Hippocampal formation (tissue), 2 donors: ENCODE measurements around the gene TIAM2.

ENCODE experiments used
- DNase-seq, 2 donors: peaks; one replicate each; lab custom pipeline; 2025; lab: John Stamatoyannopoulos, UW

The TIAM2 gene

GRCh38 chr6:155026022-155026705, 31.0 kb downstream of the TIAM2 start:
- DNase-seq = no peak

DNA sequence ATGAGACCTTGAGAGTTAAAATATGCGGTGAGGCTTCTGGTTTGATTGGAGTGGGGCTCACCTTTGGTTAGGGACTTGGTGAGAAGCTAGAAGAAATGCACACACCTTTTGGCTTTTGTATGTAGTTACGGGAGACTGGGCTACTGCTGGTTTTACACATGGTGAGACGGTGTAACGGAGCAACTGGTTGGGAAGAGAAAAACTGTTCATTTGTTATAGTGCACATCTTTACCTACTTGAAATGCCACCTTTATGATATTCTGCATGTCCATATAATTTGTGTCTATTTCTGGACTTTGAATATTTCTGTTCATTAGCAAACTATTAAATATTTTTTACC, 31.6 kb downstream of the TIAM2 start:
- no peak for DNase-seq

DNA sequence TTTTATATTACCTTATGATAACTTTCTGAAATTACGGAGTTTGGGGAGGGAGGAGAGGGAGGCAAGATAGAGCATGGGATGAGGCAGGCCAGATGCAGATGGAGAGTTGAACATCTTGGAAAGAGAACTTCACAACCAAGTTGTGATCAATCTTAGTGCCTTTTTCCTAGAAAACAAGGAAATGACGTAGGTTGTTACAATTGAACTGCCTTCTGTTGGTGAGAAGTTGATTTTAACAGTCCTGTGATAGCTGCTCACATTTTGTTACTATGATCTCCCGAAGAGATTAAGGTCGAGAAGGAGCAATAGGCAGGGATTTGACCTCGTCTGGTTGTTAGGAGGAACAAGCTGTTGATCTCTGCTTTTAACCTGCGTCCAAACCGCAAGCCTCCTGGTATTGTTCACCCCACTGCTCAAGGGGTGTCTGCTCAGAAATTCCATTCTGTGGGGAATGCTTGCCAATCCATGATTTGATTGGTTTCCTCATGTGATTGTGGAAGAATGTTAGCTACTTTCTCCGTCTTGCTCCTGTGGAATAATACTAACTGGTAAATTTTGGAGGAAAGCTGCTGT, 35.1 kb downstream of the TIAM2 start:
- no peak for DNase-seq

- no peak for DNase-seq
Measured at GRCh38 chr6:155031091-155031490, 36.0 kb downstream of the TIAM2 start.

GRCh38 chr6:155033021-155033791, 38.1 kb downstream of the TIAM2 start:
- no peak for DNase-seq

DNA sequence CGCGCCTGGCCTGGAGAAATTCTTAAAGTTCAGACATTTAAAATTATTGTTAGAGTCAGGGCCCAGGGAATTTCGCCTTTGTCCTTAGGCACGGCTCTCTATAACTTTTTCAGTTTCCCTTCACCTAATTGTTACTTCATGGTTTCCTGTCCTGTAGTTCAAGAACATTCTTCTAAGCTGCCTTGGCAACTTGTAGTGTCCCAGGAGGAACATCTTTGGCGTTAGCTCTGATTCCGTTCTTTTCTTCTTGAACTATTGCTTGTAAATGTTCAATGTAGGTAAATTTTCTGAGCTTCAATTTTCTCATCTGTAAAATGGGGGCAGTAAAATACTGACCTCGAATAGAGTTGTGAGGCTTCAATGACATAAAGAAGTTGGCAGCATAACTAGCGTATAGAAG, 41.8 kb downstream of the TIAM2 start:
- no peak for DNase-seq

DNA sequence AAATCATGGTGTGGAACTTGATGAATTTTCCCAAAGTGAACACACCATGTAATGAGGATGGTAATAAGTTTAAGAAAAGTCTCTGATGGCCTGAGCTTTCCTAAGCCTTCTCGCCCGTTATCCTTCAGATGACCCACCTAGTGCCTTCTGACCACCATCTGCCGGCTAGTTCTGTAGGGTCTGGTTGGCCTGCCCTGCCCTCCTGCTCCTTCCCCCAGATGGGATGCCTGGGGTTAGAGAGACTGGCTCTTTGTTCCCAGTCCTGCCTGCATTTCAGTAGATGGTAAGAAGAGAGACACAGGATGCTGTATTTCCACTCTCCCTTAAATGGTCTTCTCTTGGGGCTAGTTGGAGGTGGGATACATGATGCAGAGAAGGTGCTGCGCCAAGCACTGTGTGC, 43.0 kb downstream of the TIAM2 start:
- DNase-seq = no peak

- no peak for DNase-seq
Measured at GRCh38 chr6:155038527-155038926, 43.4 kb downstream of the TIAM2 start.

DNA sequence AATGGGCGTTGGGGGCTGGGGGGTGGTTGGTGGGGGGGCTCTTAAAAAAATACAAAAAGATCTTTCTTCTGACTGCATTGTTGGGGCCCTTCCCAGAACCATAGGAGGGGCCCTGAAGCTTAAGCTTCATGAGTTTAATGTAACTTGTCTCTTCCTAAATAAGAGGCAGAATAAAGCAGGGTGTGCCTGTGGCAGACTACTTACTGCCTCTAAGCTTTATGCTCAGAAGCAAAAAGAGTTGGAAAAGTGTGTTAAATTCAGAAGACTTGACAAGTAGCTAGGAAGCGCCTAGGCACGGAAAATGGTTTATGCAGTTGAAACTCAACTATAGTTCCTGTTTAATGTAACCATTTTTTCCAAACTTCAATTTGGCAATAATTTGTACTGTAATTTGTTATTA, 44.5 kb downstream of the TIAM2 start:
- DNase-seq = no peak

GRCh38 chr6:155040154-155040553, 45.0 kb downstream of the TIAM2 start:
- DNase-seq = no peak

- DNase-seq = peak in 1 of 2 donors; percentile 2
Measured at GRCh38 chr6:155040901-155041650, 46.0 kb downstream of the TIAM2 start.

GRCh38 chr6:155041741-155042279, 46.7 kb downstream of the TIAM2 start:
- no peak for DNase-seq

DNA sequence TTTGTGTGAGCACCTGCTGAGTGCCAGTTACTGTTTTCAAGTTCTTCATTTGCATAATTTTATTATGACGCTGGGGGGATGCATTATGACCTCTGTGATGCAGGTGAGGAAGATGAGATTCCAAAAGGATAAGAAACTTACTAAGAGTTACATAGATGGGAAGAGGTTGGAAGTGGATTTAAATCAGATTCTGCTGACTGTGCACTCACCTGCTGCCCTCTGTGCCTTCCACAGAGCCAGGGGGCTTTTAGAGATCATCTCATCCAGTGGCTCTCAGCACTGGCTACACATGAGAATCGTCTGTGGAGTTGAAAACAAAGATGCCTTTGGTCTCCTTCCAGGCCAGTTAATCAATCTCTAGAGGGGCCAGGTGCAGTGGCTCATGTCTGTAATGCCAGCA, 47.9 kb downstream of the TIAM2 start:
- no peak for DNase-seq

DNA sequence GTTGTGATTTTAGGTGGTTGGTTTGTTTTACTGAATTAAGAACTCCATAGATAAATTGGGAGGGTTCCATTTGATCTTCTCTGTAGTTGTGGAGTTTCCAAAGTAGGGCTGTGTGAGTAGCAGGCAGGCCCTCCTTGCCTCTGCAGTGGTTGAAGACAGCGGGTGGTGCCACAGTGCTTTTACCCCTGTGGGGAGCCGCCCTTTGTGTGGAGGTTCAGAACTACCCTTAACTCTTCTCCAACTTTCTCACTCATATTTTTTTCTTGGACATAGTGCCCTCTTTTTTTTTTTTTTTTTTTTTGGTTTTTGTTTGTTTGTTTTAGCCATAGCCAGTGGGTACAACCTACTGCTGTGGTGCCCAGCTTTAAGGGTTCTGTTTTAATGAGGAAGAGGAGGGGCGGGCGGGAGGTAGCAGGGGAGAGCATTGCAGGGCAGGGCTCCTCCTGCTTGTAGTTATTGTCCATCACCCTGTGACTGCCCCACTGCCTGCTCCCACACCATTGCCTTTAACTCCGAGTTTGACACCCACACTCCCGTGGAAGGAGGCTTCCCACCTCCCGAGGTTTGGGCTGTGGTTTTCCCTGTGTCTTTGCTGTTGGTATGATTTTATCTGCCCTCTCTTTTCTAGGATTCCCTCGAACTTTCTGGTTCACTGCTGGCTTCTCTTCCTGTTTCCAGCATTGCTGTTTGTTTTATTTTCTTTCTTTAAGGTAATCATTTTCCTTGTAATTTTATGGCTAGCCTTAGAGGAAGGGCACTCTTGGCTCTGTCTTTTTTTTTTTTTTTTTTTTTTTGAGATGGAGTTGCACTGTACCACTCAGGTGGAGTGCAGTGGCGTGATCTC, 50.7 kb downstream of the TIAM2 start:
- DNase-seq = no peak

DNA sequence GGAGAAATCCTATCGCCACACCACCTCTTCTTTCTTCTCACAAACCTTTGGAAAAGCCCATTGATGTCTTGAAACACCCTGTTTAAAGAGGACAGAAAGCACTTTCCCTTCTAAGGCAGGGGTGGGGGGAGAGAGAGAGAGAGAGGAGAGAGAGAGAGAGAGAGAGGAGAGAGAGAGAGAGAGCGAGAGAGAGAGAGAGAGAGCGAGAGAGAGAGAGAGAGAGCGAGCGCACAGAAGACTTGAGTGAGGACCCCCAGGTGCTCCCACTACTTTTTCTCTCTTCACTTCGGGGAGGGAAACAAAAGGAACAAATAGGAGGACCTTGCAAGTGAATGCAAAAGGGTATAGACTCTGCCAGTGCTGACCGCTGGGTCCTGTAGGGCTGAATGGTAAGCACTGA, 52.4 kb downstream of the TIAM2 start:
- no peak for DNase-seq

GRCh38 chr6:155050311-155050710, 55.2 kb downstream of the TIAM2 start:
- no peak for DNase-seq

DNA sequence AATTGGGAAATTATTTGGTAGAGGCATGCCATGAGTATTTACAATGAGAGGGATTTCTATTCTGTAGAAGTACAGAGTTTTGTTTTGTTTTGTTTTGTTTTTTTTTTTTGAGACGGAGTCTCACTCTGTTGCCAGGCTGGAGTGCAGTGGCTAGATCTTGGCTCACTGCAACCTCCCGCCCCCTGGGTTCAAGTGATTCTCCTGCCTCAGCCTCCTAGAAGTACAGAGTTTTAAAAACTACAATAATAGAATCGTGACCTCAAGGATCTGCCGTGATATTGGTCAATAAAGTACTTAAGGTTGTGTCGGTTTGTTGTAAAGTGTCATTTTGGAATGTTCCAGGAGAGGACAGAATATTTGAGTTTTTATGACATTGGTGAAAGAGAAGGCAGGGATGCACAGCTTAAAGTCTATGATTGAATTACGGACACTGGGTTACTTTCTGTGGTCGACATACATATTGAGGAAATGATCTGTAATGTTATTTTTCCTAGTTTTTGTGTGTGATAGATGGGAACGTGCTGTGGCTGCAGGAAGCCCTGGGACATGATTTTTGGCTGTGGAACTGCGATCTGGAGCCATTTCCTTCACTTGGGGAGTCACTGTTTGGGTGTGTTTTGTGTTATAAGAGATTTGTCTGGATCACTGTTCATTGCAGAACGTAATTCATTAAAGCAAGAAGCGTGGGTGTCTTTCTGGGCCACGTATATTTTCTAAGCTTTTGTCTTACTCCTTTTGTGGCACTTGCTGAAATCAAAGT, 59.6 kb downstream of the TIAM2 start:
- no peak for DNase-seq

- DNase-seq = no peak
Measured at GRCh38 chr6:155055729-155056128, 60.6 kb downstream of the TIAM2 start.

GRCh38 chr6:155056756-155057155, 61.6 kb downstream of the TIAM2 start:
- DNase-seq = no peak

- no peak for DNase-seq
Measured at GRCh38 chr6:155061381-155061780, 66.3 kb downstream of the TIAM2 start.

- DNase-seq = no peak
Measured at GRCh38 chr6:155062866-155063341, 67.8 kb downstream of the TIAM2 start.
